Peyer's patch (tissue), 4 donors: Measurements from ENCODE around the gene CSH1.
"Not testable (repeated sequence)": the region's sequence is repeated elsewhere in the genome, so short reads cannot be mapped to it uniquely, and the experiment has no call there.

Experiments
- POLR2A ChIP-seq, 2 donors: fragments of 450-650 bp; IDR thresholded peaks; one replicate each; pipeline ENCODE4 v1.5.1; 2017; ENCODE audit warnings: antibody characterized with exemption in 2 of 2, mild to moderate bottlenecking in 2 of 2, moderate library complexity in 2 of 2
- TF ChIP-seq, protein P1 (sequence below), 6 experiments: fragments of 450-650 bp in 4 of 6; fragments of 200-600 bp in 2 of 6; sonication (generic) in 1 of 6; IDR thresholded peaks; one replicate each; pipeline ENCODE4 v1.5.1; 2017 to 2019; ENCODE audit warnings: antibody characterized with exemption in 6 of 6, mild to moderate bottlenecking in 3 of 6, moderate library complexity in 1 of 6

- TF ChIP-seq, protein P1, sequence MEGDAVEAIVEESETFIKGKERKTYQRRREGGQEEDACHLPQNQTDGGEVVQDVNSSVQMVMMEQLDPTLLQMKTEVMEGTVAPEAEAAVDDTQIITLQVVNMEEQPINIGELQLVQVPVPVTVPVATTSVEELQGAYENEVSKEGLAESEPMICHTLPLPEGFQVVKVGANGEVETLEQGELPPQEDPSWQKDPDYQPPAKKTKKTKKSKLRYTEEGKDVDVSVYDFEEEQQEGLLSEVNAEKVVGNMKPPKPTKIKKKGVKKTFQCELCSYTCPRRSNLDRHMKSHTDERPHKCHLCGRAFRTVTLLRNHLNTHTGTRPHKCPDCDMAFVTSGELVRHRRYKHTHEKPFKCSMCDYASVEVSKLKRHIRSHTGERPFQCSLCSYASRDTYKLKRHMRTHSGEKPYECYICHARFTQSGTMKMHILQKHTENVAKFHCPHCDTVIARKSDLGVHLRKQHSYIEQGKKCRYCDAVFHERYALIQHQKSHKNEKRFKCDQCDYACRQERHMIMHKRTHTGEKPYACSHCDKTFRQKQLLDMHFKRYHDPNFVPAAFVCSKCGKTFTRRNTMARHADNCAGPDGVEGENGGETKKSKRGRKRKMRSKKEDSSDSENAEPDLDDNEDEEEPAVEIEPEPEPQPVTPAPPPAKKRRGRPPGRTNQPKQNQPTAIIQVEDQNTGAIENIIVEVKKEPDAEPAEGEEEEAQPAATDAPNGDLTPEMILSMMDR (IDR thresholded peaks at IDR 0.05): not testable (repeated sequence)
- TF ChIP-seq POLR2A (IDR thresholded peaks at IDR 0.05): not testable (repeated sequence)
Measured at GRCh38 chr17:63870292-63870665, 26.1 kb downstream of the CSH1 start.
